Measurements from ENCODE around the gene LPCAT4.
"Not testable (repeated sequence)": the region's sequence is repeated elsewhere in the genome, so short reads cannot be mapped to it uniquely, and the experiment has no call there.

LPCAT4 gene
- 2.6 to 30.6 (median 11.1) reads per million in 18 experiments for total RNA-seq

GRCh38 chr15:34367101-34368081, at the start of gene LPCAT4:
TSS of gene LPCAT4 (minus strand) at chr15:34367196. CDS start at chr15:34367100, 96 bp downstream.
- DNase-seq = peak; percentile 81 to 91

GRCh38 chr15:34409511-34409910, 42.5 kb upstream of the LPCAT4 start:
- not testable (repeated sequence) for DNase-seq

GRCh38 chr15:34408973-34409372, 42.0 kb upstream of the LPCAT4 start:
- DNase-seq = not testable (repeated sequence)

GRCh38 chr15:34403899-34404298, 36.9 kb upstream of the LPCAT4 start:
- DNase-seq = not testable (repeated sequence)

- DNase-seq = not testable (repeated sequence)
These were observed 36.2 kb upstream of the LPCAT4 start for GRCh38 chr15:34403160-34403598.

GRCh38 chr15:34397637-34398259, 30.8 kb upstream of the LPCAT4 start:
- DNase-seq = not testable (repeated sequence)

GRCh38 chr15:34392981-34393380, 26.0 kb upstream of the LPCAT4 start:
- not testable (repeated sequence) for DNase-seq

GRCh38 chr15:34389594-34390086, 22.6 kb upstream of the LPCAT4 start:
- not testable (repeated sequence) for DNase-seq

- not testable (repeated sequence) for DNase-seq
These were observed 15.0 kb upstream of the LPCAT4 start for GRCh38 chr15:34381829-34382521.

GRCh38 chr15:34380491-34380890, 13.5 kb upstream of the LPCAT4 start:
- not testable (repeated sequence) for DNase-seq

- DNase-seq = no peak
These were observed 9.9 kb upstream of the LPCAT4 start for GRCh38 chr15:34376856-34377255.

- DNase-seq = not testable (repeated sequence)
These were observed 8.5 kb upstream of the LPCAT4 start for GRCh38 chr15:34375541-34375940.

- no peak for DNase-seq
These were observed 7.8 kb upstream of the LPCAT4 start for GRCh38 chr15:34374816-34375215.

- no peak for DNase-seq
These were observed 7.0 kb upstream of the LPCAT4 start for GRCh38 chr15:34373951-34374350.

GRCh38 chr15:34370643-34371042, 3.6 kb upstream of the LPCAT4 start:
- DNase-seq = no peak

GRCh38 chr15:34370129-34370528, 3.1 kb upstream of the LPCAT4 start:
- DNase-seq = no peak

GRCh38 chr15:34366271-34367065, 528 bp downstream of the LPCAT4 start:
- DNase-seq = peak; percentile 20 to 21

GRCh38 chr15:34365836-34366235, 1.2 kb downstream of the LPCAT4 start:
- no peak for DNase-seq

GRCh38 chr15:34365091-34365825, 1.7 kb downstream of the LPCAT4 start:
- no peak for DNase-seq

GRCh38 chr15:34364041-34364440, 3.0 kb downstream of the LPCAT4 start:
- DNase-seq = peak in 1 of 2 donors; percentile 3

Data from inflammatory macrophage (primary cell).